HG03159 (cell line): ENCODE measurements around the gene HDLBP.
"Not testable (repeated sequence)": the region's sequence is repeated elsewhere in the genome, so short reads cannot be mapped to it uniquely, and the experiment has no call there.

ENCODE experiments used
- ATAC-seq: cut with Tn5 transposase; IDR thresholded peaks from one replicate; pipeline ENCODE4 v1.9.1; 2021; ENCODE audit warnings: mild to moderate bottlenecking, moderate library complexity; ENCODE audit not compliant: unreplicated experiment

The HDLBP gene

DNA sequence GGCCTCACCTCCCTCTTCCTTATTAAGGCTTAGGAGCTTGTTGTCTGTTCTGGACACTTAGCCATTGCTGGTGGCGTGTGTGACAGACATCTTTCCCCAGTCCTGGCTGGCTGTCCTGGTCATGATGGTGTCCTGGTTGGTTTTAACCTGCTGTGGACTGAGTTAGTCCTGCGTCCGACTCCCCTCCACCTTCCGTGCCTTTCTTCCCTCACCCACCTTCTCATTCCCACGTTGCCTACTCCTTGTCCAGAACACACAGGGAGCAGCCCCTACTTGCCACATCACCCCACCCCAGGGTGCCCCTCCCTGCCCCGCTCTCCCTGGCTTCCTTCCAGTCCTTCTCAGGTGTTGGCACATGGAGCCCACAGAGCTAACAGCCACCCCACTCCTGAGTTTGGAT, 117.5 kb downstream of the HDLBP start:
- ATAC-seq: no peak

DNA sequence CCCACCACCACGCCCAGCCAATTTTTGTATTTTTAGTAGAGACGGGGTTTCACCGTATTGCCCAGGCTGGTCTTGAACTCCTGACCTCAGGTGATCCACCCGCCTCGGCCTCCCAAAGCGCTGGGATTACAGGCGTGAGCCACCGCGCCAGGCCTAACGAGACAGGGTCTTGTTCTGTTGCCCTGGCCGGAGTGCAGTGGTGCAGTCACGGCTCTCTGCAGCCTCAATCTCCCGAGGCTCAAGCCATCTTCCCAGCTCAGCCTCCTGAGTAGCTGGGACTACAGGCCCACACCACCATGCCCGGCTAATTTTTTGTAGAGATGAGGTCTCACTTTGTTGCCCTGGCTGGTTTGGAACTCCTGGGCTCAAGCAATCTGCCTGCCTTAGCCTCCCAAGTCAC, 118.2 kb downstream of the HDLBP start:
- ATAC-seq: not testable (repeated sequence)

DNA sequence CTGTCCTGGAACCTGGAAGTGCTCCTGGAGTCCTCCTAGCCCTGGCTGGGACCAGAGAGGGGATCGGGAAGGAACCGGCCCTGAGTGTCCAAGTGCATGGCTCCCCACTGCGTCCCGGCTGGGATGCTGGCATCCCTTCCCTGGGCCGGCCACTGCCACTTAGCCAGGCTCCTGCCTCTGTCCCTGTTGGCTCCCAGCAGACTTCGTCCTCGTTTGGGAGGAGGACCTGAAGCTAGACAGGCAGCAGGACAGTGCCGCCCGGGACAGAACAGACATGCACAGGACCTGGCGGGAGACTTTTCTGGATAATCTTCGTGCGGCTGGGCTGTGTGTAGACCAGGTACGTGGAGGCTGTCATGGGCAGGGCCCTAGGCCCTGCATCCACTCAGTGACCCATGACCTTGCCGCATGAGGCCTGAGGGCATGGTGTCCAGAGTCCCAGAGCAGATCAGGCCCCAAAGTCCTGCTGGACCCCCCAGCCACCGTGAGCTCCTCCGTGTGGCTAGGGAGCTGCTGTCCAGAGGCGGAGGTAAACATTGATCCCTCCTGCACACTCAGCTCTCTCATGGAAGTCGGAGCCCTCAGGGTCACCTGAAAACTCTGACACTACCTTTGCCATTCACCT, 119.9 kb downstream of the HDLBP start:
- ATAC-seq: no peak

DNA sequence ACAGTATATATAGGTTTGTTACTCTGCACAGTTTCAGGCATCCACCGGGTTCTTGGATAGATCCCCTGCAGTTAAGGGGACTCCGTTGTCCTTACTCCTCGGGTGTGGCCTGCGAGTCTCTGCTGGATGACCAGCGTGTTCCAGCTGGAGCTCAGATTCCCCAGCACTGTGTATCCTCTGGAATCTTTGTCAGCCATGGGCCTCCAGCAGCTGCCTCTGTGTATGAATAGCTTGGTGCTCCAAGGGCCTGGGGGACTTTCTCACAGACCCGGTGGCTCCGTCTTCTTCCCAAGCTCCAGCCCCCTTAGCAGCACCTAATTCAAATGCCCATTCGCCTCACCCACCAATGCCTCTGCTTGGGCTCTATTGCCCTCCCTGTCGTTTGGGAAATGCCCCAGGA, 120.7 kb downstream of the HDLBP start:
- ATAC-seq: no peak

DNA sequence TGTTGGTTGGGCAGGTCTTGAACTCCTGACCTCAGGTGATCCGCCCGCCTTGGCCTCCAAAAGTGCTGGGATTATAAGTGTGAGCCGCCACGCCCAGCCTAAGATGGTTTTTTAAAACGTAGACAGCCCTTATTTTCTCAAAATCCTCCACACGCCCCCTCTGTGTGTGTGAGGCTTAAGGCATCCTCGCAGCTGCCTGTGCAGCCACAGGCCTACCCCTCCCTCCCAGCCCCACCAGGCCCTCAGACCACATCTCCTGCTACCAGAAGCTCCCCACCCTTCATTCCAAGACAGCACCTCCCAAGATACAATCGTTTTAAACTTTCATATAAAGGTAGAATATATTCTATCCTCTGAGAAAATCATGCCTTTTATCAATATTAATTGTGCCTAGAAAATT, 122.2 kb downstream of the HDLBP start:
- no peak for ATAC-seq

DNA sequence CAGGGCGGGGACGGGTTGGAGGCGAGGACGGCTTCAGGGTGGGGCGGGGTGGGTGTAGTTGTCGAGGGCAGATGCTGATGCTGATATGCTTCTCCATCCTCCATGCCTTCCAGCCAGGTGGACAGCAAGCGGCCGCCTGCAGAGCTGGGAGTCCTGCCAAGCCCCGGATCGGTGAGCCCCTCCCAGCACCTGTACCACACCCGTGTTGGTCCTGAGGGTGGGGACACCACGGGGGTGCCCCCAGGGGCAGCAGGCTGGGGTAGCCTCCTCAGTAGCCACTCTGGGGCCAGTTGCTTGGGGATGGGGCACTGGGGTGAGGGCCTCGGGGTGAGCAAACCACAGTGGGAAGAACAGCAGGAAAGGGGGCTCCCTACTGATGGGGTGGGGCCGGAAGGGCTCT, 124.4 kb downstream of the HDLBP start:
- ATAC-seq: no peak

DNA sequence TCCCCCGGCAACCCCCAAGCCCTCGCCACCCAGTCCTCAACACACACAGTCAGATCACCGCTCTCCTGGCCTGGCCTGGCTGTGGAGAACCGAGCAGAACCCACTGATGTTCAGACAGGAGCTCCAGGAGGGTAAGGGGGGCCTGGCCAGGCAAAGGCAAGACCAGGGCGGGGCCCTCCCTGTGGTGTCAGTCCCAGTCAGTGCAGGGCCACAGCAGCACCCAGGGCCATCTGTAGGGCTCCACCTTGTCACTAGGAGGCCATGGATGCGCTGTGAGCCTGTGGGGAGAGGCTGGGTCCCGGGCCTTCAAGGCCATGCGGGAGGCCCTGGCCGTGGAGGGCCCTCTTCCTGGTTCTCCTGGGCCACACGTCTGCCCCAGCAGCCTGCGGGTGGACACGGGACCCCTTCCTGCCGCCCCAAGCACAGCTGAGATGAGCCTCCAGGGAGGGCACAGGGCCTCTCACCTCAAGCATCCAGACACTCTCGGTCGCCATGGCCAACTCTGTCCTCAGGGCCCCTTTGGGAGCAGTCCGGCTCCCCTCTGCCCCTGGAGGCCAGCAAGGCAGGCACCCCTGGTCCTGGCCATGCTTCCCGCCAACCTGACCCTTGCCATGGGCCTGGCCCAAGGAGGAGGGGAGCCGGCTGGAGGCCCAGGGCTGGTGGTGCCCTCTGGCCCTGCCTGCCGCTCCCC, 125.0 kb downstream of the HDLBP start:
- ATAC-seq: no peak

DNA sequence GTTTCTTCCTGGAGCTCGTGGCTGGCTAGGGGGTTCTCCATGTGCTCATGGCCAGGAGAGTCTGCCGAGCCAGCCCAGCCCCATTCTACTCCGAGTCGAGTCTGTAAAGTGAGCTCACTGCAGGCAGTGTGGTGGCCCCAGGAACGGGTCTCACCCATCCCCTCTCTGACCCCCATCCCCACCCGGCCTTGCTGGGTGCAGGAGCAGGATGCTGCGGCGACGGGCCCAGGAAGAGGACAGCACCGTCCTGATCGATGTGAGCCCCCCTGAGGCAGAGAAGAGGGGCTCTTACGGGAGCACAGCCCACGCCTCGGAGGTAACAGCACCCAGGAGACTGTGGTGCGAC, 125.6 kb downstream of the HDLBP start:
- no peak for ATAC-seq

DNA sequence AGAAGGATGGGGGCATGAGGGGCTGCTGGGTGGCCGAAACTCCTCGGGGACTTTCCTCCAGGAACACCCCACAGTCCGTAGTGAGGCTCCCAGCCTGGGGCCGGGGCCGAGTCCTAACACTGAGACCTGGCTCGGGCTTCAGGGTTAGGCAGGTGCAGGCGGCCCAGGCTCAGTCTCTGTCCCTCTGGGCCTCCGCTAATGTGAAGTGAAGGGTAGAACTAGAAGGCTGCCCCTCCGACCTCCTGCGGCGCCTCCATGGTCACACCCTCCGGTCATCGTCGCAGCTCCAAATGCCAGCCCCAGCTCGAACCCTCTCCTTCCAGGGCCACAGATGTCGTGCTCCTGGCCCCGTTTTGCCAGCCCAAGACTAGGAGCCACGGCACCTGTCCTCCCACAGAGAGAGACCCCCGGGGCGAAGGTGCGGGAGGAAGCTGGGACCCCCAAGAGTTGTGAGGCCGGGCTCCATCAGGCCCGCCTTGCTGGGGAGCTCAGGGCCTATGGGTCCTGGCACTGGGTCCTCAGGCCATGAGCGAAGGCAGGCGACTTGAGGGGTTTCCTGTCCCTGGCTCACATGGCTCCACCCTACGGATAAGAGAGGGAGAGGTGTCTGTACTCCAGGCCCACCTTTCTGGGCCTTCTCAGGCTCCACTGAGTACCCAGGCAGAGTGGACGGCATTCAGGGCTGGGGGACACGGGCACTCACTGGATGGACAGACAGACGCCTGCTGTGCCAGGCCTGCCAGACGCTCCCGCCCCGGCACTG, 126.2 kb downstream of the HDLBP start:
- ATAC-seq: no peak

DNA sequence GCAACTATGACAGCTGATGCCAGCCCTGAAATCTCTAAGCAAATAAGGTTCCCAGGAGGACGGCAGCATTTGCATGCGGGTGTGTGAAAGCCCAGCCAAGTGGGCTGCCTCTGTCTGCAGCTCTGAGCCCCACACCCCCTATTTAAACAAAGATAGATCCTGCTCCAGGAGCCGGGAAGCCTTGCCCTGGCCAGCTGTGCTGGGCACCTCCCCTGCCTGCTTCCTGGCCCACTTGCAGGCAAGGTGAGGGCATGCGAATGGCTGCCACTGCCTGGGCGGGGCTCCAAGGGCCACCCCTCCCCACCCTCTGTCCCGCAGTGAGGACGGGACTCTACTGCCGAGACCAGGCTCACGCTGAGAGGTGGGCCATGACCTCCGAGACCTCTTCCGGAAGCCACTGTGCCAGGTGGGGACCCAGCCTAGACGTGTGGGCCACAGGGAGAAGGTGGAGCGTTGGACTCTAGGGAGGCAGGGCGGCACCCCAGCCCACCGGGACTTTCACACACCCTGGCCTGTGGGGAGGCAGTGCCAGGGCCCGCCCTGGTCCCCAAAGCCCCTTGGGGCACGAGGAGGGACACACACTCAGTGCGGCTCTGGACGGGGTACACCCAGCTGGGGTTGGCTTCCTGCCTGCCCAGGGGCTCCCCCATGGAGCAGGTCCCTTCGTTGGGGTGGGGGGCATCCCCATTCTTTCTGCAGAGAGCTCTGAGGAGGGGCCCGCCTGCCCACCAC, 126.9 kb downstream of the HDLBP start, which contains the start of gene ANO7:
TSS of gene ANO7 (plus strand) at position 317 of the 732 bp plus-strand sequence. CDS start 1,387 bp downstream, outside the sequence.
- no peak for ATAC-seq

DNA sequence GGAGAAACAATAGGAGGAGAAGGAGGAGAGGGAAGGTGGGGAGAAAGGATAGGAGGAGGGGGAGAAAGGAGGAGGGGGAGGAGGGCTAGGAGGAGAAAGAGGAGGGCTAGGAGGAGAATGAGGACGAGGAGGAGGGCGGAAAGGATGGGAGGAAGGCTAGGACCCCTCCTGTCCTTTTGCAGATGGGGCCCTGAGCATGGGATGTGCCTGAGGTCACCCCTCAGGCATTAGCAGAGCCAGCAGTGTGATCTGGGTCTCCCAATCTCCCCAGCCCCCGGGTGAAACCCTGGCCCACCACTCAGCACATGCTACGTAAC, 127.6 kb downstream of the HDLBP start:
- ATAC-seq: no peak

DNA sequence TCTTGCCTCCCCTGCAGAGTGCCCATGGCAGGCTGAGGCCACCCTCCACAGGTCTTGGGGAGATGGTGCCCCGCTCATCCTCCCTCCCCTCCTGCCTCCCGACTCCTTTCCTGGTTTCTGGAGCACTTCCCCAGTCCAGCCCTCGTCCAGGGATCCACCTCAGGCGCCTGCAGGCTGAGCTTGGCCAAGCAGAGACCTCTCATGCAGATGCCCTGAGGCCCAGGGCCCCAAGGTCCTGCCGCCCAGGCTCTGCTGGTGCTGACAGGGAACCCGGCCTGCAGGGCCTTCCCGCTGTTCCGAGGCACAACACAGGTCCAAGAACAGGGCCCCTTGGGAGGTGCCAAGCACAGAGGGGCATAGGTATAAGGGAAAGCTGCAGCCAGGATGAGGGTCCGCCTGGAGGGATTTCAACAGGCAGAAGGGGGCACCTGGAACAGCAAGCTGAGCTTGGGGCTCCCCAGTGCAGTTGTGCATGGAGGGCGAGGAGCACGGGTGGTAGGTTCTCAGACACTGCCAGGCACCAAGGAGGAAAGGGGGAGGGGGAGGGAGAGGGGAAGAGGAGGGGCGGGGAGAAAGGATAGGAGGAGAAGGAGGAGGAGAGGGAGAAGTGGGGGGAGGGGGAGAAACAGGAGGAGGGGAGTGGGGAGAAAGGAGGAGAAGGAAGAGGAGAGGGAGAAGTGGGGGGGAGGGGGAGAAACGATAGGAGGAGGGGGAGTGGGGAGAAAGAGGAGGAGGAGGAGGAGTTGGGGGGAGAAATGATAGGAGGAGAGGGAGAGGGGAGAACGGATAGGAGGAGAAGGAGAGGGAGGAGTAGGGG, 128.2 kb downstream of the HDLBP start:
- no peak for ATAC-seq

DNA sequence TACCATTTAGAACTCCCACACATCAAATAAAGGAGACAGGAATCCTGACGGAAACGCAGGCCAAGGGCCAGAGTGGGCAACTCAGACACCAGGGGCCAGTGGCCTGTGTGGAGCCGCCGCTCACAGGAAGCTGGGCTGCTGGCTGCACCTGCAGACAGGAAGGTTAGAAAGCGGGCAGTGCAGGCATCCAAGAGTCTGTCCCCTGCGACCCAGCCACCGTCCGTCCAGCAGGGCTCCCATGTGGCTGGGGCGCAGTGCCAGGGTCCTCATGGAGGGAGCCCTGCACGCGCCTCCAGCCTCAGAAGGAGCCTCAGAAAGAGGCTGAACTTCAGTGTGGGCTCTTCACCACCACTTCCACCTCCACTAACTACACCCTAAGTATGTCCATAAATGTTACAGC, 129.5 kb downstream of the HDLBP start:
- ATAC-seq: no peak

DNA sequence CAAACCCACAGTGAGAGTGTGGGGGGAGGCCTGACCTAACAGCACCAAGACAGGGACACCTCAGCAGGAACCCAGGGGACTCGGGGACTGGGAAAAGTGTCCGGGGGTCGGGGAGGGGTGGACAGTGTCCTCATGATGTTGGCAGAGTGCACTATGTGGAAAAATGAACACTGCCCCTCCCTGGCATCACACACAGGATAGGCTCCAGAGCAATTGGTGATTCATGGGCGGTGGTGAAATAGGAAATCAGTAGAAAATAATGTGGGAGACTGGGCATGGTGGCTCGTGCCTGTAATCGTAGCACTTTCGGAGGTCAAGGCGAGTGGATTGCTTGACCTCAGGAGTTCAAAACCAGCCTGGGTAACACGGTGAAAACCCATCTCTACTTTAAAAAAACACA, 130.6 kb downstream of the HDLBP start:
- ATAC-seq: no peak

DNA sequence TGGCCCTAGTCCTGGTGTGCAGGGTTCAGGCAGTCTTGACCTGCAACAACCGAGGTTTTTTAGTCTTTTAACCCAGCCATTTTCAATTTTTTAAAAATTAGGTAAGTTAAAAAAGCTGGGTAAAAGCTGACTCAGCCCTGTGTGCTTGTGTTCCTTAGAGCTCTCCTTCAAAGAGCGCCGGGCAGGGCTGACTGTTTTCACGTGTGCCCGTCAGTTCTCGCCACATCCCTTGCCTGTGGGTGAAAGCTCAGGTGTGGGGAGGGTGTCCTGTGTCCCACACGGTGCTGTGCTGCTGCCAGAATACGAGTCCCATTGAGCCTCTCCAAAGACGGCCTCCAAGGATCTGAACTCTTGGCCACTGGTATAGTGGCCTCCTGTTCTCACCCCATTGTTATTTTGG, 132.3 kb downstream of the HDLBP start:
- no peak for ATAC-seq

DNA sequence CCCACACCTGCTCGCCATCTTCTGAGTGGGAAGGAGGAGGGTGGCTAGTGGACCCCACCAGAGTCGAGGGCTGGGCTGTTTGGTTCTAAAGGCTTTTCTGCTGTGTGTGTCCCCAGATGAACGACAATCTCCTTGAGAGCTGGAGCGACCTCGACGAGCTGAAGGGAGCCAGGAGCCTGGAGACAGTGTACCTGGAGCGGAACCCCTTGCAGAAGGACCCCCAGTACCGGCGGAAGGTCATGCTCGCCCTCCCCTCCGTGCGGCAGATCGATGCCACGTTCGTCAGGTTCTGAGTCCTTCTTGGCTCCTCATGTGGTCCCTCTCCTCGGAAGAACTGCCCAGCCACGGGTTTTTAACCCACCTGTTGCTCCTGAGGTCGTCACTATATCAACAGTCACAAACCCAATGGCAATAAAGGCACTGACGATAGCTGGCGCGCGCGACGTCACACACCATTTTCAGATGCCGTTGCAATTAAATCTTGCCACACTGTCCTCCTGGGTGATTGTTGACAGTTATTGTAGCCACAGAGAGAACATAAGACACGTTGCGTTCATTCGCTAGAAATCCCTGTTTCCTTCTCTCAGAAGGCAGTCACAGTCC, 132.8 kb downstream of the HDLBP start:
- ATAC-seq: no peak

DNA sequence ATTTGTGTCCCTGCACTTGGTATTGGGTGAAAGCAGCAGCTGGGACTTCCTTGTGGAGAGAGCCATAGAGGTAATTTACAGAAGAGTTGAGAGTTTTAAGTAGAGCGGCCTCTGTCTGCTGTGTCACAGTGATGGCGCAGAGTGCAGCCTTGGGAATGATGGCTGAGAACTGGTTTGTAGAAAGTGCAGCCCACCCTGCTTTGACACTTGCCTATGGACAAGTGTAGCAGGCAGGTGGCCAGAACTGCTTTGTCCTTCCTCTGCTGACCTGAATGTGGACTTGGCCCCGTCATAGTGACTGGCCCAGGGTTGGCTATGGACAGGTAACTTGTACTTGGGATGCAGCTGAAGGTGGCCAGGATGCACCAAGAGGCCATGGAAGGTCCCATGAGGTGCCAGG, 133.3 kb downstream of the HDLBP start:
- ATAC-seq: no peak

DNA sequence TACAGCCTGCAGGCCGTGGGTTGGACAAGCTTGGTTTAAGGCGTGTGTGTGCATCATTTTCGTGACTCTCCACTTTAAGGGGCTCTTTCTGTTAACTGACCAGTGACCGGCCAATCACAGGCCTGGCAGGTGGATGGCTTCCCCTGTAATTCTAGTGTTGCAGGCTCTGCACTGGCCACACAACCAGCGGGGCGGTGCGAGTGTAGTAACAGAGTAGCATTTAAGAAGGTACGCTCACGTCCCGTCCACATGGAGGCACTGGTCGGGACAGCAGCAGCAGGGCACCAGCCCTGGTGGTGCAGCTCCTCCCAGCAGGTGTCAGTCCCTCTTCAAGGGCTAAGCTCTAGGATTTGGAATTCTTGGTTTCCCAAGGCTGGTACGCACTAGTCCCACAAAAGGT, 135.0 kb downstream of the HDLBP start:
- ATAC-seq: no peak

DNA sequence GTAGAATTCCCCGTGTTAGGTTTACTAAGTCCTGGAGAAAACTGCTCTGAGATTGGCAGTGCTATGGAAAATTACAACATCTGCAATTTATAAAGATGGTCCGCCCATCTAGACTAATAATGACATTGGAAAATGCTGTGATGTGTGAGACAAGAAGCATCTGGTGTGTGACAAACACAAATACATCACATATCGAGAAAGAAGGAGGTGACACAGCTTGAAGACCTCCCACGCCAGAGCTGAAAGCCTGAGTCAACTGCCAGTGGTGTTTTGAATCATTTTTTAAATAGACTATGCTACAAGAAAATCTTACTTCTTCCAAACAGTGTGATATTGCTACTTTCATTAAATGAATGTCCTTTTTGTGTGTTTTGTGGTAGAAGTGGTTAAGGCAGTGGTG, 135.6 kb downstream of the HDLBP start:
- no peak for ATAC-seq

DNA sequence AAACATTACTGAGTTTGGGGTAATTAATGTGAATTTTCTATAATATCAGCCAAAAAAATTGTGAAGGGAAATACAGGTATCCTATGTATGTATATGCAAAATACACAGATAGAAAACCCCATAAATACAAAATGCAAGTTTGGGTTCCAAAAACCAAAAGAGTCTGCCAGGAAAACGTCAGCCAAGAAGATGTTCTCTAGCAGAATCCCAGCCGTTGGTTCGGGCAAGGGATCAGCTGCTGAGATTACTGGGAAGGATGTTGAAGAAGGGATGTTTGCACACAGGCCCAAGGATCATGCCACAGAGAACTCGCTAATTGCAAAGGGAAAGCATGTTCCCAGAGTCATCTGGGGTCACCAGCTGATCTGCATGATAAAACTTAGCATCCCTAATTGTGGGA, 136.5 kb downstream of the HDLBP start:
- no peak for ATAC-seq
